Neural cell (in vitro differentiated cells): ENCODE measurements around the gene POPDC2.

Experiments
- CTCF ChIP-seq: fragments of 450-650 bp; IDR thresholded peaks from 2 replicates; pipeline ENCODE4 v1.5.1; 2014; ENCODE audit warnings: antibody characterized with exemption, mild to moderate bottlenecking, moderate library complexity; ENCODE audit not compliant: poor library complexity, severe bottlenecking
- POLR2AphosphoS5 ChIP-seq: IDR thresholded peaks from 2 replicates; pipeline ENCODE4 v1.6.1; 2012

GRCh38 chr3:119700269-119700919, 40.0 kb upstream of the POPDC2 start:
- TF ChIP-seq POLR2AphosphoS5 (no peak), CTCF (no peak)
